MCF 10A (cell line): Measurements from ENCODE around the gene SPATA2L. TPM values are rescaled to one million over a fixed set of nuclear protein-coding genes. Genes with fewer than 3 reads are reported as not detected.

ENCODE experiments used
- BruUV-seq: library from RNA; stranded (reverse); fragments of 400-500 nt; replicated peaks from 2 replicates; lab custom pipeline; 2021; lab: Mats Ljungman, UMichigan
- CTCF ChIA-PET: fragments of 300-600 bp; sonication (Branson Sonifier 250); formaldehyde crosslinking; extraction: SDS; loops from one replicate; lab custom pipeline; 2021; ENCODE audit warnings: antibody characterized with exemption, inconsistent platforms; lab: Yijun Ruan, JAX
- POLR2A ChIA-PET: fragments of 300-600, 350-650 bp; sonication (Branson Sonifier 250); formaldehyde crosslinking; extraction: SDS; loops from one replicate; lab custom pipeline; 2020; ENCODE audit warnings: antibody characterized with exemption, inconsistent platforms; lab: Yijun Ruan, JAX
- DNase-seq: peaks from one replicate; pipeline ENCODE4 v3.0.0-alpha.2; 2018; ENCODE audit not compliant: unreplicated experiment
- H3K27ac Mint-ChIP-seq: one replicate; pipeline ENCODE4 v1.8.0; 2022; ENCODE audit warnings: mild to moderate bottlenecking, low read depth, mixed read lengths; ENCODE audit not compliant: unreplicated experiment
- H3K27me3 Mint-ChIP-seq: one replicate; pipeline ENCODE4 v1.8.0; 2022; ENCODE audit warnings: mixed read lengths; ENCODE audit not compliant: insufficient read depth, unreplicated experiment
- H3K36me3 Mint-ChIP-seq: one replicate; pipeline ENCODE4 v1.8.0; 2022; ENCODE audit warnings: mild to moderate bottlenecking, moderate library complexity, mixed read lengths; ENCODE audit not compliant: insufficient read depth, unreplicated experiment
- H3K4me1 Mint-ChIP-seq: one replicate; pipeline ENCODE4 v1.8.0; 2022; ENCODE audit warnings: mixed read lengths; ENCODE audit not compliant: insufficient read depth, unreplicated experiment
- H3K4me3 Mint-ChIP-seq: one replicate; pipeline ENCODE4 v1.8.0; 2022; ENCODE audit warnings: mild to moderate bottlenecking, moderate library complexity, mixed read lengths; ENCODE audit not compliant: unreplicated experiment
- H3K9me3 Mint-ChIP-seq: one replicate; pipeline ENCODE4 v1.8.0; 2022; ENCODE audit warnings: mixed read lengths; ENCODE audit not compliant: unreplicated experiment
- intact Hi-C: fragments of 100-400 bp; cut with micrococcal nuclease; formaldehyde crosslinking; loops from 2 replicates; pipeline ENCODE4 v1.14.1; 2022
- total RNA-seq: library from RNA; stranded (reverse); gene quantifications from 2 replicates; pipeline ENCODE4 v1.2.3, GENCODE V29; 2022
- TF ChIP-seq, protein P1 (sequence below): fragments of 200-600 bp; IDR thresholded peaks from one replicate; pipeline ENCODE4 v1.8.0; 2022; ENCODE audit warnings: antibody characterized with exemption, mild to moderate bottlenecking; ENCODE audit not compliant: unreplicated experiment

Gene SPATA2L
- total RNA-seq, 1 experiment from 2014 or later: 12.5 TPM

DNA sequence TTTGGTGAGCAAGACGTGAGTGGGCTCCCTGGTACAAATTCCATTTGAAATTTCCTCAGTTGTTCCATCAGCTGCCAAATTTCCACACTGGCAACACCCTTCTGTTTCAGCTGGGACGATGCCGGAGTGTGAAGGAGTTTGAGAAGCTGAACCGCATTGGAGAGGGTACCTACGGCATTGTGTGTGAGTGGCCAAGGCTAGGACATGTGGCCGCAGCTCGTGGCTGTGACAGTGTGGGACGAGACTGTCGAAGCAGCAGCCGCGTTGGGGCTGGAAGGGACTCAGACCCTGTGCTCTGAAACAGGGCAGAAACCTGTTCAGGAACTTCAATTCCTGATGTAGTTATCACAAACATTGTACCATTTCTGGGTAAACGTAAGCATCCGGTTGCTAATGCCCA, 12.4 kb downstream of the SPATA2L start:
- Mint-ChIP-seq H3K36me3 (peaks cover 44% of the 10 kb centered on the region), H3K4me3 (no peak overlapping the region), H3K4me1 (peaks cover 6% of the 10 kb centered on the region), H3K27me3 (no peaks in the 10 kb centered on the region), H3K27ac (no peak overlapping the region), H3K9me3 (no peaks in the 10 kb centered on the region)
- intact Hi-C loops: no loop called here
- DNase-seq: no peak
- POLR2A ChIA-PET: interaction anchor here (0.8 to 1.5 kb wide), 3 partner anchors 8 to 19 kb away, joined by 3 to 4 read pairs (median 3); no protein-coding TSS in a partner anchor
- no TSS peak for BruUV-seq
- TF ChIP-seq, protein P1, sequence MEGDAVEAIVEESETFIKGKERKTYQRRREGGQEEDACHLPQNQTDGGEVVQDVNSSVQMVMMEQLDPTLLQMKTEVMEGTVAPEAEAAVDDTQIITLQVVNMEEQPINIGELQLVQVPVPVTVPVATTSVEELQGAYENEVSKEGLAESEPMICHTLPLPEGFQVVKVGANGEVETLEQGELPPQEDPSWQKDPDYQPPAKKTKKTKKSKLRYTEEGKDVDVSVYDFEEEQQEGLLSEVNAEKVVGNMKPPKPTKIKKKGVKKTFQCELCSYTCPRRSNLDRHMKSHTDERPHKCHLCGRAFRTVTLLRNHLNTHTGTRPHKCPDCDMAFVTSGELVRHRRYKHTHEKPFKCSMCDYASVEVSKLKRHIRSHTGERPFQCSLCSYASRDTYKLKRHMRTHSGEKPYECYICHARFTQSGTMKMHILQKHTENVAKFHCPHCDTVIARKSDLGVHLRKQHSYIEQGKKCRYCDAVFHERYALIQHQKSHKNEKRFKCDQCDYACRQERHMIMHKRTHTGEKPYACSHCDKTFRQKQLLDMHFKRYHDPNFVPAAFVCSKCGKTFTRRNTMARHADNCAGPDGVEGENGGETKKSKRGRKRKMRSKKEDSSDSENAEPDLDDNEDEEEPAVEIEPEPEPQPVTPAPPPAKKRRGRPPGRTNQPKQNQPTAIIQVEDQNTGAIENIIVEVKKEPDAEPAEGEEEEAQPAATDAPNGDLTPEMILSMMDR: no peak
- CTCF ChIA-PET: interaction anchor here (0.7 to 2.2 kb wide), 4 partner anchors 9 to 48 kb away, joined by 3 to 11 read pairs (median 4); no protein-coding TSS in a partner anchor

DNA sequence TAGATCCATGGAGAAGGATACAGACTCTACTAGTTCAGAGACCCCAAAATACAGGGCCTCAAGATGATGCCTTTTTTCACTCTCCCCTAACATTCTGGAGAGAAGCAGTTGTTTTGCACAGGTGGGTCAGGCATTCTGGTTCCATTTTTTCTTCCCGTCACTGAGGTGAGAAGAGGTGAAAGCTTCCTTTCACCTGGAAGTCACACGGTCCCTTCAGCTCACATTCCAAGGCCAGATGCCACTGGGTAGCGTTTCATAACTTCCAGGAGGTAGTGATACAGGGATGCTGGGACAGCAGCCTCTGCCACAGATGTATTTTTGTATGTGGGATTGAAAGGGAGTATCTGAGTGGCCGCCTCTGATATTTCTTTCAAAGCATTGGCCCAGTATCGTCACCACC, 13.1 kb downstream of the SPATA2L start:
- no peak for DNase-seq
- intact Hi-C loops: no loop called here
- H3K27ac Mint-ChIP-seq: no peak overlapping the region
- no peaks in the 10 kb centered on the region for H3K27me3 Mint-ChIP-seq
- ChIA-PET CTCF (interaction anchor here (0.7 to 2.2 kb wide), 4 partner anchors 9 to 116 kb away, joined by 3 to 11 read pairs (median 4); no protein-coding TSS in a partner anchor), POLR2A (interaction anchor here (0.7 to 1.5 kb wide), 3 partner anchors 12 to 146 kb away, joined by 3 to 4 read pairs (median 3); no protein-coding TSS in a partner anchor)
- H3K4me1 Mint-ChIP-seq: peaks cover 6% of the 10 kb centered on the region
- no TSS peak for BruUV-seq
- H3K4me3 Mint-ChIP-seq: peak overlapping the region; percentile 88
- peaks cover 38% of the 10 kb centered on the region for H3K36me3 Mint-ChIP-seq
- no peaks in the 10 kb centered on the region for H3K9me3 Mint-ChIP-seq
- TF ChIP-seq, protein P1: no peak

DNA sequence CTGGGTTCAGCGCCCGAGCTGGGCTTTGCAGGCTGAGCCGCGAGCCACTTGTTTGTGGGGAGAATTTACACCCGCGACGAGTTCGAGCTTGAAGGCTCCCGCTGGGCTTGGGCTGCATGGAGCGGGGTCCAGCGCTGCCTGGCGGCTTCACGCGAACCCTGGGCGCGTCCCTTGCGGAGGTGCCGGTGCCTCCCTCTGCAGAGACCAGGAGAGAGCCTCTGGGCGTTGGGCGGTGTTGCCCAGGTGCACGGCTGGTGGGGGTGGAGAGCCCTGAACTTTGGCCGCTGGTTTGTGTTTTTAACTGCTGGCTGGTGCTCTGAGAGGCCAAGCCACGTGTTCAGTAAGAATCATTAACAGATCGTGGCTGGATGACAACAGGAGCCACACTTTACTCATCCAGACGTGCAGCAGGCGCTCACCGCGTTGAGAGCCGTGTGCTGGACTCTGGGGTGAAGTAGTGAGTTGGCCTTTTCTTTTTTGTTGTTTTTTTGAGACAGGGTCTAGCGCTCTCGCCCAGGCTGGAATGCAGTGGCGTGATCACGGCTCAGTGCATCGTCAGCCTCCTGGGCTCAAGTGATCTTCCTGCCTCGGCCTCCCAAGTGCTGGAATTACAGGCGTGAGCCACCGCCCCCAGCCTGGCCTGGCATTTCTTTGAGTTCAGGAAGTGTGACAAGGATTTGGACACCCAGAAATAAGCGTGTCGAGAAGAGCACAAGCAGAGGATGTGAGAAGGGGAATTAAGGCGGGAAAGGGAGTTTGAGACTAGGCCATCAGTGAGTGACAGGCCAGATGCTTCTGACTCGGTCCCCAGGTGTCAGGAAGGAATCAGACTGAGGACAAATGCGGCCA, 14.2 kb downstream of the SPATA2L start:
- peaks cover 6% of the 10 kb centered on the region for H3K4me1 Mint-ChIP-seq
- DNase-seq: peak; percentile 20
- ChIA-PET CTCF (interaction anchor here (0.6 kb wide), 1 partner anchor 82 kb away, joined by 3 read pairs; no protein-coding TSS in a partner anchor), POLR2A (interaction anchor here (0.6 to 2.5 kb wide), 11 partner anchors 10 to 189 kb away, joined by 3 to 24 read pairs (median 9); partner anchors contain the start of genes CHMP1A, SPATA2L, SPATA33 and VPS9D1)
- H3K4me3 Mint-ChIP-seq: peak overlapping the region; percentile 88
- no peaks in the 10 kb centered on the region for H3K9me3 Mint-ChIP-seq
- no peaks in the 10 kb centered on the region for H3K27me3 Mint-ChIP-seq
- H3K36me3 Mint-ChIP-seq: peaks cover 27% of the 10 kb centered on the region
- H3K27ac Mint-ChIP-seq: peak overlapping the region; percentile 87
- BruUV-seq: TSS peak; percentile 55
- TF ChIP-seq, protein P1: no peak
- intact Hi-C loops: no loop called here
